OCI-LY1 (cell line): ENCODE data around the gene IFNA4.
"Not testable (repeated sequence)": the region's sequence is repeated elsewhere in the genome, so short reads cannot be mapped to it uniquely, and the experiment has no call there.

ENCODE experiments used
- H2AFZ ChIP-seq: fragments of 200-600 bp; sonication (generic), shearing (Covaris generic); 2 replicates; pipeline ENCODE4 v1.6.0; 2014; ENCODE audit warnings: antibody characterized with exemption, mild to moderate bottlenecking, low read length
- H3F3A ChIP-seq: fragments of 200-600 bp; sonication (generic), shearing (Covaris generic); 2 replicates; pipeline ENCODE4 v1.6.0; 2014; ENCODE audit warnings: mild to moderate bottlenecking, antibody characterized with exemption, low read length, moderate library complexity; ENCODE audit not compliant: insufficient read depth
- H3K27ac ChIP-seq: fragments of 200-600 bp; sonication (generic); 2 replicates; pipeline ENCODE4 v1.5.1; 2014; ENCODE audit warnings: low read length, mixed run types, mild to moderate bottlenecking, low read depth; ENCODE audit not compliant: poor library complexity, severe bottlenecking
- H3K27me3 ChIP-seq: fragments of 200-600 bp; sonication (generic); 2 replicates; pipeline ENCODE4 v1.6.0; 2014; ENCODE audit warnings: antibody characterized with exemption, mild to moderate bottlenecking, low read length, moderate library complexity; ENCODE audit not compliant: insufficient read depth
- H3K36me3 ChIP-seq: fragments of 200-600 bp; sonication (generic); 2 replicates; pipeline ENCODE4 v1.6.1; 2014; ENCODE audit warnings: mild to moderate bottlenecking, antibody characterized with exemption, low read length, moderate library complexity, mixed read lengths; ENCODE audit not compliant: insufficient read depth
- H3K4me1 ChIP-seq: fragments of 200-600 bp; sonication (generic); 2 replicates; pipeline ENCODE4 v1.5.1; 2014; ENCODE audit warnings: mild to moderate bottlenecking, low read length, moderate library complexity; ENCODE audit not compliant: insufficient read depth, severe bottlenecking
- H3K4me2 ChIP-seq: fragments of 200-600 bp; sonication (generic), shearing (Covaris generic); 2 replicates; pipeline ENCODE4 v1.6.1; 2014; ENCODE audit warnings: low read length
- H3K4me3 ChIP-seq: fragments of 200-600 bp; sonication (generic); 2 replicates; pipeline ENCODE4 v1.5.1; 2014; ENCODE audit warnings: low read length, low read depth, mild to moderate bottlenecking, mixed read lengths; ENCODE audit not compliant: poor library complexity, severe bottlenecking
- H3K79me2 ChIP-seq: fragments of 200-600 bp; shearing (Covaris generic); 2 replicates; pipeline ENCODE4 v1.6.1; 2016; ENCODE audit warnings: mixed run types, low read length, mixed read lengths; ENCODE audit not compliant: insufficient read depth
- H3K9ac ChIP-seq: fragments of 200-600 bp; sonication (generic), shearing (Covaris generic); 2 replicates; pipeline ENCODE4 v1.6.1; 2014; ENCODE audit warnings: mild to moderate bottlenecking, low read length, mixed read lengths
- H3K9me2 ChIP-seq: fragments of 200-600 bp; sonication (generic), shearing (Covaris generic); 2 replicates; pipeline ENCODE4 v1.6.1; 2014; ENCODE audit warnings: low read depth, mild to moderate bottlenecking, low read length, mixed read lengths
- H3K9me3 ChIP-seq: fragments of 200-600 bp; shearing (Covaris generic); 2 replicates; pipeline ENCODE4 v1.6.1; 2014; ENCODE audit warnings: low read length, mixed read lengths
- H4K20me1 ChIP-seq: fragments of 200-600 bp; sonication (generic), shearing (Covaris generic); 2 replicates; pipeline ENCODE4 v1.6.0; 2016; ENCODE audit warnings: mild to moderate bottlenecking, low read length; ENCODE audit not compliant: insufficient read depth
- EZH2 ChIP-seq: fragments of 200-600 bp; sonication (generic), shearing (Covaris generic); IDR thresholded peaks from 2 replicates; pipeline ENCODE4 v1.8.0; 2017; ENCODE audit warnings: borderline replicate concordance, mixed run types, mild to moderate bottlenecking, antibody characterized with exemption, low read length, moderate library complexity, mixed read lengths
- TF ChIP-seq, protein P1 (sequence below): fragments of 200-600 bp; sonication (generic), shearing (Covaris generic); IDR thresholded peaks from 2 replicates; pipeline ENCODE4 v1.5.1; 2017; ENCODE audit warnings: mild to moderate bottlenecking, antibody characterized with exemption, low read length, moderate library complexity, mixed read lengths

Gene IFNA4

DNA sequence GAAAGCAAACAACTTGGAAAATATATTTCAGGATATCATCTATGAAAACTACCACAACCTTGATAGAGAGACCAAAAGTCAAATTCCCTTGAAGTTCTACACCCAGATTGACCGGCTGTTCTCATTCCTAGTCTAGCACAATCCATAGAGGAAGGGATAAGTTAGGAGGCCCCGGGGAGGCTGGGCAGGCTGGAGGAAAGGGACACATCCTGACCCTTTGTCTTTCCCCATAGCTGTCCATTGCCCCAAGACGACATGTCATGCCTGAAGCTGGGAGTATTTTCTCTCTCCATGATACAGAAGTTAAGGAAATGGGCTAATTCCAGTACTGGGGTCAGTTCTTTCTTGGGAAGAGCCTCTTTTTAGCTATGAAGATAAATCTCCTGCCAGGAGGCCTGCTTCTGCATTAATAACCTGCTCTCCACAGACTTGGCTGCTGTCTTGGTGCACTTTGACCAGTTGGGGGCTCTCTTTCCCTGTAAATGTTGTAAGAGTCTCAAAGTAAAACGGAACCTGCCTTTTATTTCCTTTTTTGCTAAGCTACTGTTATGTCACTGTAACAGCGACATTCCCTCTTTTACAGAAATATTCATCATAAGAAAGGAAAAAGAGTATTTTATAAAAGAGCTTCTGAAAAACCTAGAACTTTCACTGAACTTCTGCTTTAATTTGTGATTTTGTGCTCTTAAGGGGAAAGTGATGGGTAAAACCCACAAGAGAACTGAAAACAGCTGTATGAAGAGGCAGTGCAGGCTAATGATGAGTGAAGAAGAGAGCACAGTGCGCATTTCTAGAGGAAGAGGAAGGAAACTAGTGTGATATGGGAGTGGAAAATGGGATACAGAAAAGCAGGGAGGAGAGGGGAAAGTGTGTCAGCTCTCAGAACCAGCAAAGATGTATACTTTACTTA, 7.7 kb upstream of the IFNA4 start:
- H3K27me3 ChIP-seq, H3K4me3 ChIP-seq, H3K4me2 ChIP-seq, H3K9me2 ChIP-seq, H2AFZ ChIP-seq, H3K4me1 ChIP-seq, H3K27ac ChIP-seq, H3K79me2 ChIP-seq, H4K20me1 ChIP-seq, H3F3A ChIP-seq, H3K9me3 ChIP-seq, H3K9ac ChIP-seq, H3K36me3 ChIP-seq: not testable (repeated sequence)
- TF ChIP-seq, protein P1, sequence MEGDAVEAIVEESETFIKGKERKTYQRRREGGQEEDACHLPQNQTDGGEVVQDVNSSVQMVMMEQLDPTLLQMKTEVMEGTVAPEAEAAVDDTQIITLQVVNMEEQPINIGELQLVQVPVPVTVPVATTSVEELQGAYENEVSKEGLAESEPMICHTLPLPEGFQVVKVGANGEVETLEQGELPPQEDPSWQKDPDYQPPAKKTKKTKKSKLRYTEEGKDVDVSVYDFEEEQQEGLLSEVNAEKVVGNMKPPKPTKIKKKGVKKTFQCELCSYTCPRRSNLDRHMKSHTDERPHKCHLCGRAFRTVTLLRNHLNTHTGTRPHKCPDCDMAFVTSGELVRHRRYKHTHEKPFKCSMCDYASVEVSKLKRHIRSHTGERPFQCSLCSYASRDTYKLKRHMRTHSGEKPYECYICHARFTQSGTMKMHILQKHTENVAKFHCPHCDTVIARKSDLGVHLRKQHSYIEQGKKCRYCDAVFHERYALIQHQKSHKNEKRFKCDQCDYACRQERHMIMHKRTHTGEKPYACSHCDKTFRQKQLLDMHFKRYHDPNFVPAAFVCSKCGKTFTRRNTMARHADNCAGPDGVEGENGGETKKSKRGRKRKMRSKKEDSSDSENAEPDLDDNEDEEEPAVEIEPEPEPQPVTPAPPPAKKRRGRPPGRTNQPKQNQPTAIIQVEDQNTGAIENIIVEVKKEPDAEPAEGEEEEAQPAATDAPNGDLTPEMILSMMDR = peak; percentile 57

DNA sequence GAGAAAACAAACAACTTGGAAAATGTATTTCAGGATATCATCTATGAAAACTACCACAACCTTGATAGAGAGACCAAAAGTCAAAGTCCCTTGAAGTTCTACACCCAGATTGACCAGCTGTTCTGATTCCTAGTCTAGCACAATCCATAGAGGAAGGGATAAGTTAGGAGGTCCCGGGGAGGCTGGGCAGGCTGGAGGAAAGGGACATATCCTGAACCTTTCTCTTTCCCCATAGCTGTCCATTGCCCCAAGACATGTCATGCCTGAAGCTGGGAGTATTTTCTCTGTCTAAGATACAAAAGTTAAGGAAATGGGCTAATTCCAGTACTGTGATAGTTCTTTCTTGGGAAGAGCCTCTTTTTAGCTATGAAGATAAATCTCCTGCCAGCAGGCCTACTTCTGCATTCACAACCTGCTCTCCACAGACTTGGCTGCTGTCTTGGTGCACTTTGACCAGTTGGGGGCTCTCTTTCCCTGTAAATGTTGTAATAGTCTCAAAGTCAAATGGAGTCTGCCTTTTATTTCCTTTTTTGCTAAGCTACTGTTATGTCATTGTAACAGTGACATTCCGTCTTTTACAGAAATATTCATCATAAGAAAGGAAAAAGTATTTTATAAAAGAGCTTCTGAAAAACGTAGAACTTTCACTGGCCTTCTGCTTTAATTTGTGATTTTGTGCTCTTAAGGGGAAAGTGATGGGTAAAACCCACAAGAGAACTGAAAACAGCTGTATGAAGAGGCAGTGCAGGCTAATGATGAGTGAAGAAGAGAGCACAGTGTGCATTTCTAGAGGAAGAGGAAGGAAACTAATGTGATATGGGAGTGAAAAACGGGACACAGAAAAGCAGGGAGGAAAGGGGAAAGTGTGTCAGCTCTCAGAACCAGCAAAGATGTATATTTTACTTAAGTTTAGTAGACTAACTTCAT, 4.3 kb downstream of the IFNA4 start:
- H3K27ac ChIP-seq, H3F3A ChIP-seq, H3K4me3 ChIP-seq, H3K9me3 ChIP-seq, H4K20me1 ChIP-seq, H3K79me2 ChIP-seq, H3K4me1 ChIP-seq, H3K9me2 ChIP-seq, H3K4me2 ChIP-seq, H3K9ac ChIP-seq, H3K36me3 ChIP-seq, H3K27me3 ChIP-seq, H2AFZ ChIP-seq: not testable (repeated sequence)
- TF ChIP-seq, protein P1 = peak; percentile 66

DNA sequence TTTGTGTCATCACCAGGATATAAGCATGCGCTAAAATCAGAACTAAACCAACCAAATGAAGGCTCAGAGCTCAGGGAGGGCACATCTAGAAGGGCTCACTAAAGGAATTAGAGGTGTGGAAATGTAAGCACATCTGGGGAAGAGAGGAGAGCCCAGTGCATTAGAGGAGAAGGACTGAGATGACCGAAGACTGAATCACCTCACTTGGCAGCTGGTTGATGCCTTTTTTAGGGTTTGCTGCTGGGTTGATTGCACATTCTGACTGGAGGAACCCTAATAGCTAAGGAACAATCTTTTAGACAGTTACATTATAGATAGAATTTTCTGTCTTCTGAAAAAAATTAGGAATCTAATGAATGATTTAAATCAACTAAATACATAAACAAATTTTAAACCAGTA, 12.7 kb downstream of the IFNA4 start:
- H3K79me2 ChIP-seq = no peaks in the 10 kb centered on the region
- no peaks in the 10 kb centered on the region for H4K20me1 ChIP-seq
- no peaks in the 10 kb centered on the region for H3F3A ChIP-seq
- no peak overlapping the region for H2AFZ ChIP-seq
- no peaks in the 10 kb centered on the region for H3K9me2 ChIP-seq
- H3K9ac ChIP-seq = no peak overlapping the region
- no peak overlapping the region for H3K4me2 ChIP-seq
- H3K36me3 ChIP-seq = no peaks in the 10 kb centered on the region
- H3K4me1 ChIP-seq = no peaks in the 10 kb centered on the region
- no peak overlapping the region for H3K4me3 ChIP-seq
- H3K27ac ChIP-seq = no peak overlapping the region
- TF ChIP-seq, protein P1 = no peak
- no peak for TF ChIP-seq EZH2
- H3K9me3 ChIP-seq = no peaks in the 10 kb centered on the region
- H3K27me3 ChIP-seq = no peaks in the 10 kb centered on the region
